H1 (cell line): ENCODE results near the gene UBALD1. TPM values are rescaled to one million over a fixed set of nuclear protein-coding genes. Genes with fewer than 3 reads are reported as not detected.

ENCODE experiments used
- CTCF ChIA-PET: fragments of 300-600 bp; sonication (Branson Sonifier 250); formaldehyde crosslinking; loops from one replicate; lab custom pipeline; 2021; ENCODE audit not compliant: partially characterized antibody; lab: Charles Lee
- POLR2A ChIA-PET: fragments of 300-600 bp; sonication (Branson Sonifier 250); formaldehyde crosslinking; loops from one replicate; lab custom pipeline; 2021; ENCODE audit warnings: inconsistent platforms; ENCODE audit not compliant: partially characterized antibody; lab: Charles Lee
- DNase-seq, 2 experiments: peaks; one replicate each; pipeline versions ENCODE4 v3.0.0 to v3.0.0-alpha.2; 2010 to 2022; ENCODE audit warnings: low spot score in 2 of 2, low read depth in 1 of 2, mixed read lengths in 1 of 2
- FAIRE-seq: peaks from 2 replicates; lab custom pipeline; 2011; peaks lifted over from hg19 to GRCh38; lab: Jason Lieb, UNC
- H2AFZ ChIP-seq: 2 replicates; pipeline ENCODE4 v1.8.1; 2012; ENCODE audit warnings: low read length, inconsistent platforms
- H2AK5ac ChIP-seq: 2 replicates; pipeline ENCODE4 v1.6.1; 2013; ENCODE audit warnings: low read depth, low read length
- H2BK120ac ChIP-seq: replicated peaks from 2 replicates; pipeline ENCODE3; 2013; ENCODE audit warnings: low read depth, low read length, inconsistent platforms
- H2BK12ac ChIP-seq: 2 replicates; pipeline ENCODE4 v1.6.1; 2013; ENCODE audit warnings: low read depth, low read length
- H2BK15ac ChIP-seq: 2 replicates; pipeline ENCODE4 v1.6.1; 2013; ENCODE audit warnings: low read length
- H2BK20ac ChIP-seq: 2 replicates; pipeline ENCODE4 v1.6.1; 2013; ENCODE audit warnings: low read length
- H2BK5ac ChIP-seq: 2 replicates; pipeline ENCODE4 v1.6.1; 2013; ENCODE audit warnings: low read depth, low read length
- H3K14ac ChIP-seq: 2 replicates; pipeline ENCODE4 v1.6.1; 2013; ENCODE audit warnings: inconsistent platforms; ENCODE audit not compliant: insufficient read length
- H3K18ac ChIP-seq: 2 replicates; pipeline ENCODE4 v1.6.1; 2013; ENCODE audit warnings: low read length; ENCODE audit errors: extremely low read depth
- H3K23ac ChIP-seq: 2 replicates; pipeline ENCODE4 v1.6.1; 2013; ENCODE audit warnings: inconsistent platforms; ENCODE audit not compliant: insufficient read length
- H3K23me2 ChIP-seq: 2 replicates; pipeline ENCODE4 v1.6.1; 2013; ENCODE audit warnings: low read depth, low read length
- H3K27ac ChIP-seq: 2 replicates; pipeline ENCODE4 v1.6.1; 2011; ENCODE audit warnings: low read depth, low read length, inconsistent platforms
- H3K27me3 ChIP-seq, 4 experiments: replicated peaks in 1 of 4; 1 replicate in 1 of 4; 2 replicates in 3 of 4; pipeline versions ENCODE4 v1.6.1 to v1.8.1; 2011 to 2013; ENCODE audit warnings: low read length in 3 of 4, mild to moderate bottlenecking in 3 of 4, inconsistent platforms in 2 of 4, mixed read lengths in 2 of 4, moderate library complexity in 1 of 4; ENCODE audit not compliant: control insufficient read depth in 3 of 4, insufficient read depth in 3 of 4; ENCODE audit errors: extremely low read depth in 1 of 4
- H3K36me3 ChIP-seq, 4 experiments: 2 replicates each; pipeline versions ENCODE4 v1.6.1 to v1.8.1; 2011 to 2013; ENCODE audit warnings: mild to moderate bottlenecking in 4 of 4, low read length in 3 of 4, moderate library complexity in 2 of 4, control low read depth in 1 of 4, inconsistent platforms in 1 of 4; ENCODE audit not compliant: insufficient read depth in 4 of 4, control insufficient read depth in 2 of 4
- H3K4ac ChIP-seq: replicated peaks from 2 replicates; pipeline ENCODE3; 2013; ENCODE audit warnings: low read length, low read depth, mixed read lengths, inconsistent platforms; ENCODE audit not compliant: insufficient read length
- H3K4me1 ChIP-seq, 4 experiments: replicated peaks in 1 of 4; 1 replicate in 1 of 4; 2 replicates in 3 of 4; pipeline versions ENCODE4 v1.6.1 to v1.8.1; 2011 to 2013; ENCODE audit warnings: low read length in 3 of 4, inconsistent platforms in 2 of 4, mixed read lengths in 1 of 4; ENCODE audit not compliant: insufficient read depth in 4 of 4, control insufficient read depth in 3 of 4
- H3K4me2 ChIP-seq, 2 experiments: 2 replicates each; pipeline versions ENCODE4 v1.6.1 to v1.8.1; 2011 to 2013; ENCODE audit warnings: low read depth in 2 of 2, low read length in 2 of 2, control low read depth in 1 of 2, inconsistent platforms in 1 of 2, mild to moderate bottlenecking in 1 of 2; ENCODE audit not compliant: insufficient read depth in 1 of 2
- H3K4me3 ChIP-seq, 4 experiments: fragments of 200-600, 300-600 bp in 1 of 4; sonication (generic), shearing (Covaris generic), sonication (Bioruptor Twin) in 1 of 4; 2 replicates each; pipeline versions ENCODE4 v1.5.1 to v1.8.1; 2011 to 2016; ENCODE audit warnings: low read length in 4 of 4, low read depth in 3 of 4, control low read depth in 2 of 4, inconsistent platforms in 2 of 4, mild to moderate bottlenecking in 2 of 4, mixed read lengths in 1 of 4, moderate library complexity in 1 of 4; ENCODE audit not compliant: insufficient read depth in 2 of 4; ENCODE audit errors: extremely low read depth in 1 of 4
- H3K56ac ChIP-seq: replicated peaks from 2 replicates; pipeline ENCODE3; 2013; ENCODE audit warnings: low read depth, mild to moderate bottlenecking, mixed read lengths, low read length, inconsistent platforms; ENCODE audit not compliant: insufficient read length
- H3K79me1 ChIP-seq: 2 replicates; pipeline ENCODE4 v1.6.1; 2013; ENCODE audit warnings: low read depth, low read length, control low read depth
- H3K79me2 ChIP-seq, 2 experiments: 2 replicates each; pipeline versions ENCODE4 v1.6.1 to v1.8.1; 2012 to 2013; ENCODE audit warnings: low read length in 2 of 2, mild to moderate bottlenecking in 2 of 2, inconsistent platforms in 1 of 2; ENCODE audit not compliant: insufficient read depth in 2 of 2, control insufficient read depth in 1 of 2
- H3K9ac ChIP-seq, 4 experiments: replicated peaks in 1 of 4; 1 replicate in 1 of 4; 2 replicates in 3 of 4; pipeline versions ENCODE4 v1.6.1 to v1.8.1; 2011 to 2013; ENCODE audit warnings: low read depth in 3 of 4, low read length in 3 of 4, control low read depth in 2 of 4, mild to moderate bottlenecking in 2 of 4, moderate library complexity in 2 of 4, inconsistent platforms in 1 of 4; ENCODE audit errors: extremely low read depth in 1 of 4
- H3K9me3 ChIP-seq, 2 experiments: 2 replicates each; pipeline versions ENCODE4 v1.6.1 to v1.8.1; 2012 to 2013; ENCODE audit warnings: mild to moderate bottlenecking in 2 of 2, moderate library complexity in 2 of 2, control low read depth in 1 of 2, inconsistent platforms in 1 of 2, low read depth in 1 of 2, low read length in 1 of 2, mixed read lengths in 1 of 2; ENCODE audit not compliant: insufficient read depth in 2 of 2
- H4K20me1 ChIP-seq, 2 experiments: replicated peaks in 1 of 2; 2 replicates each; pipeline versions ENCODE3 to v1.8.1; 2011 to 2013; ENCODE audit warnings: inconsistent platforms in 2 of 2, low read length in 2 of 2, mild to moderate bottlenecking in 1 of 2; ENCODE audit not compliant: insufficient read depth in 2 of 2, control insufficient read depth in 1 of 2
- H4K5ac ChIP-seq: 2 replicates; pipeline ENCODE4 v1.6.1; 2013; ENCODE audit warnings: low read length, low read depth, mixed read lengths, inconsistent platforms; ENCODE audit not compliant: insufficient read length
- H4K8ac ChIP-seq: 2 replicates; pipeline ENCODE4 v1.8.0; 2013; ENCODE audit warnings: mild to moderate bottlenecking, moderate library complexity, low read length, inconsistent platforms; ENCODE audit not compliant: insufficient read depth; ENCODE audit errors: extremely low read depth
- H4K91ac ChIP-seq: replicated peaks from 2 replicates; pipeline ENCODE3; 2013; ENCODE audit warnings: low read length, mixed read lengths, inconsistent platforms; ENCODE audit not compliant: insufficient read length
- HDAC2 ChIP-seq, 2 experiments: fragments of 300-600 bp in 1 of 2; sonication (generic) in 1 of 2; IDR thresholded peaks; 2 replicates each; pipeline ENCODE4 v1.6.1; 2011 to 2012; ENCODE audit warnings: low read depth in 2 of 2, low read length in 2 of 2, mild to moderate bottlenecking in 2 of 2, moderate library complexity in 2 of 2, borderline replicate concordance in 1 of 2, inconsistent platforms in 1 of 2
- POLR2A ChIP-seq, 2 experiments: IDR thresholded peaks; 1 replicate in 1 of 2; 2 replicates in 1 of 2; pipeline ENCODE4 v1.6.1; 2011; ENCODE audit warnings: low read depth in 2 of 2, low read length in 2 of 2, mild to moderate bottlenecking in 2 of 2; ENCODE audit errors: control extremely low read depth in 1 of 2
- WGBS, 2 experiments: shearing (Covaris generic) in 1 of 2; methylation state at CpG; one replicate each; pipeline versions ENCODE4 v1.1.6 to v1.1.7; 2013 to 2015; ENCODE audit warnings: low lambda C conversion rate in 2 of 2, mixed read lengths in 2 of 2, inconsistent platforms in 1 of 2, low coverage in 1 of 2, missing lambda C conversion rate in 1 of 2; ENCODE audit not compliant: insufficient replicate concordance in 2 of 2, insufficient coverage in 1 of 2, insufficient read length in 1 of 2; ENCODE audit errors: extremely low coverage in 1 of 2, missing lambda C conversion rate in 1 of 2; 5-methylcytosine and 5-hydroxymethylcytosine counted together
- polyA plus RNA-seq, 7 experiments: library from polyadenylated mRNA; depleted of rRNA in 3 of 7; stranded (reverse) in 5 of 7; unstranded in 2 of 7; fragments of >200 nt in 5 of 7; fragments of 200-250 nt in 2 of 7; gene quantifications; 1 replicate in 5 of 7; 2 replicates in 1 of 7; 4 replicates in 1 of 7; pipeline versions ENCODE4 v1.2.1 to v1.2.3, GENCODE V29; 2011 to 2013; ENCODE audit warnings: missing spikeins in 2 of 7, mixed read lengths in 2 of 7
- total RNA-seq: library from RNA; stranded (reverse); fragmentation: NEBNext Ultra II Directional; extraction: Animal tissue kit (Norgen Biotek cat#: 25700); gene quantifications from 2 replicates; pipeline ENCODE4 v1.2.1, GENCODE V29; 2021
- TF ChIP-seq, protein P1 (sequence below), 3 experiments: IDR thresholded peaks; 1 replicate in 2 of 3; 2 replicates in 1 of 3; pipeline versions ENCODE4 v1.5.1 to v1.6.1; 2011; ENCODE audit warnings: low read length in 3 of 3, mild to moderate bottlenecking in 3 of 3, inconsistent platforms in 2 of 3, low read depth in 1 of 3, moderate library complexity in 1 of 3; ENCODE audit not compliant: insufficient read depth in 1 of 3; ENCODE audit errors: control extremely low read depth in 1 of 3

The UBALD1 gene
- total and polyA plus RNA-seq, 2 of the 8 experiments (the other 6 are each of a cell fraction or from before 2014, with no cell fraction given): 28.6 to 62.0 TPM

DNA sequence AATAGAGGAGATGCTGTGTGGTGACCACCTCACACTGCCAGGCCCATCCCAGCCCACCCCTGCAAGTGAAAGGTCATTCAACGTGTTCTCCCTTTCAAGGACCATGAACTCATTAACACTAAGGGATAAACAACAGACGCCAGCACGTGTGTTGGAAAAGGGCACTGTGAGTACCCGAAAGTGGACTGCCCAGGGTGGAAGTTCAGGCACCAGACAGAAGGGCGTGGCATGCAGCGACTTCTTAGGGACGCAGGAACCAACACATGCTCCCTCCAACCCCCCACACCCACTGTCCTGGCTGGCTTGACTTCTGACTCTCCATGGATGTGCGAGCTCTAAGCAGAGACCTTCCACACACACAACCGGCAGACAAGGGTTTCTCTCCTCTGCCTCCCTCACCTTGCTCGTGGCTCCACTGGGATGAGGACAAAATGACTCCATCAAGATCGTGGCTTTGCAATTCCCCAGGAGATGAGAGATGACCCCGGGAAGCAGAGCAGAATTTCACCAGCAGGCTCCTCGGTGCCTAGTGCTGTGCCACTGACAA lies 11.0 kb downstream of the UBALD1 start:
- Histone ChIP-seq H4K20me1 (peaks cover 2% of the 10 kb centered on the region in 2 experiments), H2BK20ac (no peak overlapping the region), H3K4ac (no peak overlapping the region), H3K56ac (no peak overlapping the region), H3K9me3 (no peaks in the 10 kb centered on the region), H3K4me2 (no peak overlapping the region), H4K5ac (no peak overlapping the region), H2BK15ac (no peak overlapping the region), H4K8ac (no peak overlapping the region), H2AFZ (no peak overlapping the region), H3K14ac (no peak overlapping the region), H2BK5ac (peak overlapping the region; percentile 39; the same call in 1 of the 2 replicates), H3K18ac (no peak overlapping the region), H2BK120ac (no peak overlapping the region), H2BK12ac (0 out of 2 replicates have a peak overlapping the region, but pooled peaks have one; percentile 77), H3K23me2 (no peaks in the 10 kb centered on the region), H3K4me3 (no peak overlapping the region), H2AK5ac (peak overlapping the region; percentile 60; the same call in 1 of the 2 replicates), H3K23ac (no peak overlapping the region), H3K27me3 (no peaks in the 10 kb centered on the region; a peak in 1 of 7 replicates), H3K9ac (no peak overlapping the region; a peak in 1 of 7 replicates), H3K79me1 (no peaks in the 10 kb centered on the region; the same call in 1 of the 2 replicates), H3K79me2 (no peaks in the 10 kb centered on the region), H3K36me3 (peaks cover 2 to 11% (median 7%) of the 10 kb centered on the region in 4 experiments; a peak in 4 of 8 replicates), H3K27ac (no peak overlapping the region; the same call in 1 of the 2 replicates), H3K4me1 (peaks cover 0 to 14% (median 6%) of the 10 kb centered on the region in 4 experiments; a peak in 6 of 7 replicates), H4K91ac (no peak overlapping the region)
- ChIA-PET CTCF (interaction anchor here (1.0 to 2.2 kb wide), 6 partner anchors 8 to 92 kb away, joined by 3 to 5 read pairs (median 4); no protein-coding TSS in a partner anchor), POLR2A (interaction anchor here (0.6 to 7.6 kb wide), 6 partner anchors 10 to 364 kb away, joined by 3 to 55 read pairs (median 3); partner anchors contain the start of genes MGRN1 and UBALD1)
- 87% methylated on average over 13 of the region's 13 CpGs; no CpG with 5 or more reads in 1 of the 2 experiments for WGBS, 2 experiments
- DNase-seq (no peak), FAIRE-seq (no peak)
- TF ChIP-seq, protein P1, sequence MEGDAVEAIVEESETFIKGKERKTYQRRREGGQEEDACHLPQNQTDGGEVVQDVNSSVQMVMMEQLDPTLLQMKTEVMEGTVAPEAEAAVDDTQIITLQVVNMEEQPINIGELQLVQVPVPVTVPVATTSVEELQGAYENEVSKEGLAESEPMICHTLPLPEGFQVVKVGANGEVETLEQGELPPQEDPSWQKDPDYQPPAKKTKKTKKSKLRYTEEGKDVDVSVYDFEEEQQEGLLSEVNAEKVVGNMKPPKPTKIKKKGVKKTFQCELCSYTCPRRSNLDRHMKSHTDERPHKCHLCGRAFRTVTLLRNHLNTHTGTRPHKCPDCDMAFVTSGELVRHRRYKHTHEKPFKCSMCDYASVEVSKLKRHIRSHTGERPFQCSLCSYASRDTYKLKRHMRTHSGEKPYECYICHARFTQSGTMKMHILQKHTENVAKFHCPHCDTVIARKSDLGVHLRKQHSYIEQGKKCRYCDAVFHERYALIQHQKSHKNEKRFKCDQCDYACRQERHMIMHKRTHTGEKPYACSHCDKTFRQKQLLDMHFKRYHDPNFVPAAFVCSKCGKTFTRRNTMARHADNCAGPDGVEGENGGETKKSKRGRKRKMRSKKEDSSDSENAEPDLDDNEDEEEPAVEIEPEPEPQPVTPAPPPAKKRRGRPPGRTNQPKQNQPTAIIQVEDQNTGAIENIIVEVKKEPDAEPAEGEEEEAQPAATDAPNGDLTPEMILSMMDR (IDR thresholded peaks at IDR 0.05; ENCODE audit: control extremely low read depth in 1 of 3, insufficient read depth in 1 of 3, low read depth in 1 of 3, low read length in 3 of 3): no peak
- peak in 1 of 2 experiments; percentile 29; a peak in 1 of 3 replicates for TF ChIP-seq POLR2A (IDR thresholded peaks at IDR 0.05; ENCODE audit: control extremely low read depth in 1 of 2, low read depth in 2 of 2, low read length in 2 of 2)
- no peak for TF ChIP-seq HDAC2 (IDR thresholded peaks at IDR 0.05; ENCODE audit: borderline replicate concordance in 1 of 2, low read depth in 2 of 2, low read length in 2 of 2)
